GM12878 (cell line): ENCODE data around the gene OR10A3. TPM values are rescaled to one million over a fixed set of nuclear protein-coding genes. Genes with fewer than 3 reads are reported as not detected.

Experiments
- ATAC-seq: fragments of 200-7000 bp; cut with Tn5 transposase; 3 replicates; pipeline ENCODE4 v1.9.1; 2020; ENCODE audit warnings: mild to moderate bottlenecking, moderate library complexity
- BruUV-seq: library from RNA; stranded (reverse); fragments of 400-500 nt; replicated peaks from 2 replicates; lab custom pipeline; 2021; lab: Mats Ljungman, UMichigan
- CTCF ChIA-PET: fragments of 300-600 bp; sonication (Branson Sonifier 250); formaldehyde crosslinking; extraction: SDS; loops from one replicate; lab custom pipeline; 2021; ENCODE audit warnings: inconsistent platforms; lab: Yijun Ruan, JAX
- POLR2A ChIA-PET: fragments of 350-600 bp; formaldehyde crosslinking; extraction: SDS; loops from one replicate; lab custom pipeline; 2021; ENCODE audit warnings: inconsistent platforms; lab: Charles Lee
- RAD21 ChIA-PET: fragments of 300-600 bp; sonication (Branson Sonifier 250); formaldehyde crosslinking; loops from one replicate; lab custom pipeline; 2023; ENCODE audit warnings: antibody characterized with exemption; ENCODE audit not compliant: unreplicated experiment; lab: Charles Lee
- SMC1A ChIA-PET: fragments of 300-600 bp; sonication (Branson Sonifier 250); formaldehyde crosslinking; loops from one replicate; lab custom pipeline; 2023; ENCODE audit not compliant: unreplicated experiment, uncharacterized antibody; lab: Charles Lee
- DNase-seq: peaks from one replicate; pipeline ENCODE4 v3.0.0-alpha.2; 2011; ENCODE audit warnings: low read depth, low spot score
- FAIRE-seq: peaks from 3 replicates; lab custom pipeline; 2011; peaks lifted over from hg19 to GRCh38; lab: Jason Lieb, UNC
- H2AFZ ChIP-seq: 2 replicates; pipeline ENCODE4 v1.6.0; 2011; ENCODE audit warnings: low read depth, low read length, control low read depth; ENCODE audit not compliant: control insufficient read depth
- H3K27ac ChIP-seq: 2 replicates; pipeline ENCODE4 v1.5.1; 2011; ENCODE audit warnings: control low read depth; ENCODE audit not compliant: control insufficient read depth, insufficient read depth
- H3K27me3 ChIP-seq, 2 experiments: replicated peaks in 1 of 2; 2 replicates each; pipeline versions ENCODE4 v1.6.0 to v1.6.1; 2011; ENCODE audit warnings: low read length in 1 of 2; ENCODE audit not compliant: control insufficient read depth in 2 of 2, insufficient read depth in 2 of 2
- H3K36me3 ChIP-seq, 2 experiments: 2 replicates each; pipeline ENCODE4 v1.5.1; 2011; ENCODE audit warnings: low read length in 1 of 2; ENCODE audit not compliant: control insufficient read depth in 2 of 2, insufficient read depth in 2 of 2
- H3K4me1 ChIP-seq: 2 replicates; pipeline ENCODE4 v1.6.1; 2011; ENCODE audit warnings: mild to moderate bottlenecking, low read length, moderate library complexity, mixed read lengths; ENCODE audit not compliant: control insufficient read depth, insufficient read depth
- H3K4me2 ChIP-seq: 2 replicates; pipeline ENCODE4 v1.6.0; 2011; ENCODE audit warnings: control low read depth; ENCODE audit not compliant: control insufficient read depth, insufficient read depth
- H3K4me3 ChIP-seq: fragments of 200-600 bp; sonication (generic); 2 replicates; pipeline ENCODE4 v1.5.1; 2016
- H3K79me2 ChIP-seq: 2 replicates; pipeline ENCODE4 v1.6.0; 2011; ENCODE audit warnings: low read length; ENCODE audit not compliant: control insufficient read depth, insufficient read depth
- H3K9ac ChIP-seq: 2 replicates; pipeline ENCODE4 v1.8.0; 2011; ENCODE audit warnings: low read length, control low read depth, mixed read lengths; ENCODE audit not compliant: control insufficient read depth, insufficient read depth
- H3K9me3 ChIP-seq: replicated peaks from 3 replicates; pipeline ENCODE4 v1.5.1; 2011; ENCODE audit warnings: mild to moderate bottlenecking, low read length; ENCODE audit not compliant: control insufficient read depth, insufficient read depth
- H4K20me1 ChIP-seq: 2 replicates; pipeline ENCODE4 v1.6.0; 2011; ENCODE audit not compliant: control insufficient read depth, insufficient read depth
- CHD4 ChIP-seq: fragments of 200-600 bp; sonication (generic); IDR thresholded peaks from 2 replicates; pipeline ENCODE4 v1.6.1; 2016; ENCODE audit warnings: mild to moderate bottlenecking
- EP300 ChIP-seq, 2 experiments: fragments of 150-350 bp in 1 of 2; IDR thresholded peaks; 2 replicates each; pipeline ENCODE4 v1.6.1; 2011 to 2012; ENCODE audit warnings: low read depth in 2 of 2, low read length in 2 of 2, borderline replicate concordance in 1 of 2, improper control_type of control experiment in 1 of 2, inconsistent platforms in 1 of 2; ENCODE audit not compliant: control insufficient read depth in 1 of 2
- MEF2B ChIP-seq: fragments of 450-650 bp; IDR thresholded peaks from 2 replicates; pipeline ENCODE4 v1.6.1; 2018; ENCODE audit warnings: mild to moderate bottlenecking, moderate library complexity; ENCODE audit not compliant: partially characterized antibody, poor library complexity, severe bottlenecking
- RB1 ChIP-seq: fragments of 450-650 bp; formaldehyde crosslinking; IDR thresholded peaks from 2 replicates; pipeline ENCODE4 v1.6.1; 2017; ENCODE audit warnings: mild to moderate bottlenecking, borderline replicate concordance
- SIX5 ChIP-seq: IDR thresholded peaks from 2 replicates; pipeline ENCODE4 v1.6.1; 2011; ENCODE audit warnings: mild to moderate bottlenecking, low read depth, low read length, moderate library complexity; ENCODE audit not compliant: severe bottlenecking
- WGBS: methylation state at CpG from one replicate; pipeline ENCODE4 v1.1.6; 2016; ENCODE audit warnings: low lambda C conversion rate; ENCODE audit not compliant: insufficient replicate concordance, insufficient coverage; ENCODE audit errors: missing lambda C conversion rate; 5-methylcytosine and 5-hydroxymethylcytosine counted together
- in situ Hi-C: fragments of 300-500 bp; cut with MboI; formaldehyde crosslinking; loops from 9 replicates; pipeline ENCODE4 v1.14.3; 2018; ENCODE audit warnings: mixed read lengths
- intact Hi-C: fragments of 100-400 bp; cut with micrococcal nuclease; formaldehyde crosslinking; loops from one replicate; pipeline ENCODE4 v1.14.2; 2022; ENCODE audit not compliant: unreplicated experiment
- polyA plus RNA-seq, 11 experiments: library from polyadenylated mRNA; depleted of rRNA in 4 of 11; unstranded in 6 of 11; stranded (reverse) in 5 of 11; fragments of >200 nt; fragmentation: Nextera tagmentation in 4 of 11; fragmentation: Illumina TruSeq in 1 of 11; extraction: Ambion mirVana in 4 of 11; extraction: Trizol in 1 of 11; gene quantifications; 1 replicate in 1 of 11; 2 replicates in 10 of 11; pipeline versions ENCODE4 v1.2.1 to v1.2.3, GENCODE V29; 2011 to 2016; ENCODE audit warnings: inconsistent platforms in 2 of 11, missing spikeins in 2 of 11, low read depth in 1 of 11
- total RNA-seq, 4 experiments: library from RNA; depleted of rRNA in 3 of 4; stranded (reverse); fragments of >200 nt in 3 of 4; fragmentation: Illumina TruSeq in 1 of 4; extraction: Trizol in 1 of 4; gene quantifications; 2 replicates each; pipeline versions ENCODE4 v1.2.1 to v1.2.3, GENCODE V29; 2013 to 2021

Gene OR10A3
- total and polyA plus RNA-seq, 10 of the 15 experiments (the other 5 are each of a cell fraction or from before 2014, with no cell fraction given): 0.04 TPM; not detected in 9

GRCh38 chr11:7983832-7984590 is 42.5 kb upstream of the OR10A3 start:
- H3K27me3 ChIP-seq: no peaks in the 10 kb centered on the region
- H4K20me1 ChIP-seq: no peaks in the 10 kb centered on the region
- RAD21 ChIA-PET: interaction anchor here (7.2 kb wide), 1 partner anchor 91 kb away, joined by 161 read pairs; no protein-coding TSS in a partner anchor
- H3K36me3 ChIP-seq: peaks cover 0 to 2% of the 10 kb centered on the region in 2 experiments; a peak in 2 of 4 replicates
- peaks cover 11% of the 10 kb centered on the region for H3K4me1 ChIP-seq
- H2AFZ ChIP-seq: no peak overlapping the region
- POLR2A ChIA-PET: interaction anchor here (2.5 kb wide), 1 partner anchor 91 kb away, joined by 8 read pairs; no protein-coding TSS in a partner anchor
- DNase-seq (no peak), ATAC-seq (no peak), FAIRE-seq (no peak)
- SMC1A ChIA-PET: interaction anchor here (0.6 to 6.2 kb wide), 4 partner anchors 16 to 469 kb away, joined by 3 to 190 read pairs (median 4); no protein-coding TSS in a partner anchor
- no peak overlapping the region for H3K9ac ChIP-seq
- H3K79me2 ChIP-seq: peaks cover 20% of the 10 kb centered on the region
- CTCF ChIA-PET: interaction anchor here (1.5 to 6.2 kb wide), 2 partner anchors 22 to 91 kb away, joined by 3 to 271 read pairs; no protein-coding TSS in a partner anchor
- H3K4me2 ChIP-seq: no peak overlapping the region
- in situ Hi-C loops: no loop called here
- no TSS peak for BruUV-seq
- H3K4me3 ChIP-seq: no peak overlapping the region
- intact Hi-C loops: no loop called here
- no peak overlapping the region for H3K27ac ChIP-seq
- TF ChIP-seq CHD4 (no peak), RB1 (no peak), EP300 (IDR thresholded peaks at IDR 0.05; ENCODE audit: borderline replicate concordance in 1 of 2, control insufficient read depth in 1 of 2, low read depth in 2 of 2, low read length in 2 of 2) (no peak), MEF2B (no peak), SIX5 (no peak)
- no peaks in the 10 kb centered on the region for H3K9me3 ChIP-seq
- 50% methylated on average over 7 of the region's 7 CpGs for WGBS
